Raji (cell line): Measurements from ENCODE around the gene MRPS14.

Experiments used
- POLR2A ChIP-seq: IDR thresholded peaks from 2 replicates; pipeline ENCODE4 v1.6.1; 2011; ENCODE audit warnings: low read depth, low read length, control low read depth; ENCODE audit not compliant: insufficient read depth

Gene MRPS14

GRCh38 chr1:175037416-175037815 is 14.2 kb upstream of the MRPS14 start:
- TF ChIP-seq POLR2A: no peak

- no peak for TF ChIP-seq POLR2A
Measured at GRCh38 chr1:175036476-175036875, 13.3 kb upstream of the MRPS14 start.

GRCh38 chr1:175035865-175036264 is 12.6 kb upstream of the MRPS14 start:
- TF ChIP-seq POLR2A: no peak

- no peak for TF ChIP-seq POLR2A
Measured at GRCh38 chr1:175034775-175035174, 11.6 kb upstream of the MRPS14 start.

- TF ChIP-seq POLR2A: no peak
Measured at GRCh38 chr1:175033953-175034352, 10.7 kb upstream of the MRPS14 start.

- TF ChIP-seq POLR2A: no peak
Measured at GRCh38 chr1:175024773-175025172, 1.5 kb upstream of the MRPS14 start.

GRCh38 chr1:175019524-175019923 is 3.7 kb downstream of the MRPS14 start:
- TF ChIP-seq POLR2A: no peak

- no peak for TF ChIP-seq POLR2A
Measured at GRCh38 chr1:175015243-175015642, 8.0 kb downstream of the MRPS14 start.

GRCh38 chr1:175013445-175013844 is 9.8 kb downstream of the MRPS14 start:
- TF ChIP-seq POLR2A: no peak

GRCh38 chr1:175009532-175009931 is 13.7 kb downstream of the MRPS14 start:
- no peak for TF ChIP-seq POLR2A

GRCh38 chr1:175005085-175005783 is 18.0 kb downstream of the MRPS14 start:
- TF ChIP-seq POLR2A: no peak

- no peak for TF ChIP-seq POLR2A
Measured at GRCh38 chr1:175003521-175003920, 19.7 kb downstream of the MRPS14 start.

GRCh38 chr1:175002910-175003517 is 20.2 kb downstream of the MRPS14 start:
- TF ChIP-seq POLR2A: no peak

GRCh38 chr1:175000697-175001187 is 22.5 kb downstream of the MRPS14 start:
- TF ChIP-seq POLR2A: no peak

- peak; percentile 74 for TF ChIP-seq POLR2A
Measured at GRCh38 chr1:174999936-175000696, 23.1 kb downstream of the MRPS14 start, which contains the start of gene CACYBP. Gene CACYBP (plus strand): TSS chr1:174999947. CDS start chr1:175000181, 234 bp downstream.

GRCh38 chr1:174999216-174999935 is 23.8 kb downstream of the MRPS14 start:
- peak; percentile 95 for TF ChIP-seq POLR2A
